GM23338 (cell line): ENCODE results near the gene HSD17B2. TPM values are rescaled to one million over a fixed set of nuclear protein-coding genes. Genes with fewer than 3 reads are reported as not detected.

Experiments used
- ATAC-seq: fragments of 200-7000 bp; cut with Tn5 transposase; 3 replicates; pipeline ENCODE4 v1.9.1; 2020
- DNase-seq: peaks from one replicate; pipeline ENCODE4 v3.0.0-alpha.2; 2015; ENCODE audit warnings: low spot score
- H2AFZ ChIP-seq: fragments of 200-600 bp; sonication (generic); 2 replicates; pipeline ENCODE4 v1.8.0; 2016; ENCODE audit warnings: antibody characterized with exemption, mild to moderate bottlenecking, moderate library complexity
- H3F3A ChIP-seq: fragments of 200-600 bp; sonication (generic); replicated peaks from 2 replicates; pipeline ENCODE4 v1.8.0; 2017; ENCODE audit warnings: antibody characterized with exemption, mixed run types, low read depth
- H3K27ac ChIP-seq: fragments of 200-600 bp; sonication (generic); 2 replicates; pipeline ENCODE4 v1.6.1; 2016; ENCODE audit warnings: low read depth
- H3K27me3 ChIP-seq: fragments of 200-600 bp; sonication (generic); 2 replicates; pipeline ENCODE4 v1.8.0; 2016; ENCODE audit warnings: mild to moderate bottlenecking, mixed run types, moderate library complexity; ENCODE audit not compliant: insufficient read depth
- H3K36me3 ChIP-seq: fragments of 200-600 bp; sonication (generic); 2 replicates; pipeline ENCODE4 v1.8.0; 2016; ENCODE audit warnings: mild to moderate bottlenecking; ENCODE audit not compliant: insufficient read depth
- H3K4me1 ChIP-seq: fragments of 200-600 bp; sonication (generic); 2 replicates; pipeline ENCODE4 v1.8.0; 2016; ENCODE audit warnings: mild to moderate bottlenecking, moderate library complexity; ENCODE audit not compliant: insufficient read depth
- H3K4me2 ChIP-seq: fragments of 200-600 bp; sonication (generic); 2 replicates; pipeline ENCODE4 v1.7.1; 2017; ENCODE audit warnings: mixed run types
- H3K4me3 ChIP-seq: fragments of 200-600 bp; sonication (generic); 2 replicates; pipeline ENCODE4 v1.6.1; 2016; ENCODE audit warnings: mixed run types
- H3K79me2 ChIP-seq: fragments of 200-600 bp; sonication (generic); replicated peaks from 2 replicates; pipeline ENCODE4 v1.8.0; 2017; ENCODE audit warnings: mild to moderate bottlenecking; ENCODE audit not compliant: insufficient read depth
- H3K9me2 ChIP-seq: fragments of 200-600 bp; sonication (generic); 2 replicates; pipeline ENCODE4 v1.8.0; 2017; ENCODE audit not compliant: insufficient read depth
- H4K20me1 ChIP-seq: fragments of 200-600 bp; sonication (generic); replicated peaks from 2 replicates; pipeline ENCODE4 v1.8.0; 2017; ENCODE audit warnings: mild to moderate bottlenecking; ENCODE audit not compliant: insufficient read depth
- H3K27ac Mint-ChIP-seq: 2 replicates; pipeline ENCODE4 v1.8.0; 2020; ENCODE audit warnings: inconsistent platforms, mild to moderate bottlenecking, moderate library complexity, mixed read lengths
- H3K27me3 Mint-ChIP-seq: 3 replicates; pipeline ENCODE4 v1.8.0; 2022; ENCODE audit warnings: low read depth, mild to moderate bottlenecking, moderate library complexity, mixed read lengths, inconsistent platforms; ENCODE audit not compliant: insufficient read depth, poor library complexity
- H3K36me3 Mint-ChIP-seq: 3 replicates; pipeline ENCODE4 v1.8.0; 2021; ENCODE audit warnings: low read depth, mild to moderate bottlenecking, inconsistent platforms, moderate library complexity, mixed read lengths
- H3K4me1 Mint-ChIP-seq: 3 replicates; pipeline ENCODE4 v1.8.0; 2020; ENCODE audit warnings: mild to moderate bottlenecking, inconsistent platforms, mixed read lengths
- H3K4me3 Mint-ChIP-seq: 3 replicates; pipeline ENCODE4 v1.8.0; 2021; ENCODE audit warnings: moderate library complexity, mild to moderate bottlenecking, inconsistent platforms, mixed read lengths
- H3K9me3 Mint-ChIP-seq: 3 replicates; pipeline ENCODE4 v1.8.0; 2020; ENCODE audit warnings: moderate library complexity, mild to moderate bottlenecking, inconsistent platforms, mixed read lengths
- CREB1 ChIP-seq: fragments of 250-450 bp; sonication (Bioruptor Pico); IDR thresholded peaks from 2 replicates; pipeline ENCODE4 v1.5.0; 2020; ENCODE audit warnings: low read depth, mild to moderate bottlenecking, moderate library complexity
- EZH2 ChIP-seq: fragments of 200-600 bp; sonication (generic); IDR thresholded peaks from one replicate; pipeline ENCODE4 v1.8.0; 2017; ENCODE audit warnings: antibody characterized with exemption, mild to moderate bottlenecking, low read depth; ENCODE audit not compliant: unreplicated experiment
- JUNB ChIP-seq: IDR thresholded peaks from one replicate; pipeline ENCODE4 v1.6.1; 2016; ENCODE audit warnings: antibody characterized with exemption; ENCODE audit not compliant: unreplicated experiment
- NANOG ChIP-seq: IDR thresholded peaks from 2 replicates; pipeline ENCODE4 v1.6.1; 2016; ENCODE audit warnings: antibody characterized with exemption, borderline replicate concordance
- polyA plus RNA-seq: library from polyadenylated mRNA; unstranded; fragments of >200 nt; fragmentation: Nextera tagmentation; extraction: Ambion mirVana; gene quantifications from 2 replicates; pipeline ENCODE4 v1.2.1, GENCODE V29; 2016
- total RNA-seq: library from RNA; depleted of rRNA; stranded (reverse); fragments of >200 nt; shearing (Covaris generic); gene quantifications from 2 replicates; pipeline ENCODE4 v1.2.3, GENCODE V29; 2014
- TF ChIP-seq, protein P1 (sequence below), 2 experiments: fragments of 200-600 bp in 1 of 2; sonication (generic) in 1 of 2; conservative IDR thresholded peaks; 2 replicates each; pipeline versions ENCODE4 v1.5.1 to v1.6.1; 2016 to 2017; ENCODE audit warnings: antibody characterized with exemption in 2 of 2, low read depth in 2 of 2, mild to moderate bottlenecking in 2 of 2, moderate library complexity in 1 of 2
- TF ChIP-seq, protein P2 (sequence below): IDR thresholded peaks from one replicate; pipeline ENCODE4 v1.6.1; 2018; ENCODE audit warnings: antibody characterized with exemption; ENCODE audit not compliant: unreplicated experiment

HSD17B2 gene
- total and polyA plus RNA-seq, 2 experiments from 2014 or later = 0.29 TPM; not detected in 1

DNA sequence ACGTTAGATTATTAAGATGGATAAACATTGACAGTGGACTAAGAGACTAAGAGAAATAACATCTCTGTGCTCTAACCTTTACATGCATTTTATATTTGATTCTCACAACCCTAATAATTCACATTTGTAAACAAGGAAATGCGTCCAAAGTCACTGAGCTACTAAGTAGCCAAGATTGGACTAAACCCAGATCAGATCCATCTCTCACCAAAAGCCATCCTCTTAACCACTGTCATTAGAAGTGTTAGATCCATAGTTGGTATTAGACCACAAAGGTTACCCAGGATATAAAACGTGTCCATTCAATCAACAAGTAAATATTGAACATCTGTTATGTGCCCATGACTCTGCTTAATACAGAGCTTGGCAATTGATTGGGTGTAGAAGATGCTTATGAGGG, 5.2 kb downstream of the HSD17B2 start:
- peaks cover 2% of the 10 kb centered on the region; the same call in 1 of the 3 replicates for H3K4me1 Mint-ChIP-seq
- H3K27ac Mint-ChIP-seq = no peak overlapping the region
- Histone ChIP-seq H3K4me3 (no peak overlapping the region), H3F3A (no peaks in the 10 kb centered on the region), H3K27ac (no peak overlapping the region), H3K4me1 (no peaks in the 10 kb centered on the region), H4K20me1 (no peaks in the 10 kb centered on the region), H3K27me3 (no peaks in the 10 kb centered on the region), H3K79me2 (no peaks in the 10 kb centered on the region), H3K9me2 (peaks cover 11% of the 10 kb centered on the region; the same call in 1 of the 2 replicates), H3K4me2 (no peak overlapping the region), H3K36me3 (no peaks in the 10 kb centered on the region), H2AFZ (no peak overlapping the region)
- DNase-seq (no peak), ATAC-seq (no peak)
- H3K9me3 Mint-ChIP-seq = no peaks in the 10 kb centered on the region
- no peaks in the 10 kb centered on the region for H3K36me3 Mint-ChIP-seq
- peaks cover 2% of the 10 kb centered on the region for H3K27me3 Mint-ChIP-seq
- no peak overlapping the region for H3K4me3 Mint-ChIP-seq
- TF ChIP-seq, protein P1, sequence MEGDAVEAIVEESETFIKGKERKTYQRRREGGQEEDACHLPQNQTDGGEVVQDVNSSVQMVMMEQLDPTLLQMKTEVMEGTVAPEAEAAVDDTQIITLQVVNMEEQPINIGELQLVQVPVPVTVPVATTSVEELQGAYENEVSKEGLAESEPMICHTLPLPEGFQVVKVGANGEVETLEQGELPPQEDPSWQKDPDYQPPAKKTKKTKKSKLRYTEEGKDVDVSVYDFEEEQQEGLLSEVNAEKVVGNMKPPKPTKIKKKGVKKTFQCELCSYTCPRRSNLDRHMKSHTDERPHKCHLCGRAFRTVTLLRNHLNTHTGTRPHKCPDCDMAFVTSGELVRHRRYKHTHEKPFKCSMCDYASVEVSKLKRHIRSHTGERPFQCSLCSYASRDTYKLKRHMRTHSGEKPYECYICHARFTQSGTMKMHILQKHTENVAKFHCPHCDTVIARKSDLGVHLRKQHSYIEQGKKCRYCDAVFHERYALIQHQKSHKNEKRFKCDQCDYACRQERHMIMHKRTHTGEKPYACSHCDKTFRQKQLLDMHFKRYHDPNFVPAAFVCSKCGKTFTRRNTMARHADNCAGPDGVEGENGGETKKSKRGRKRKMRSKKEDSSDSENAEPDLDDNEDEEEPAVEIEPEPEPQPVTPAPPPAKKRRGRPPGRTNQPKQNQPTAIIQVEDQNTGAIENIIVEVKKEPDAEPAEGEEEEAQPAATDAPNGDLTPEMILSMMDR (conservative IDR thresholded peaks at IDR 0.05; ENCODE audit: low read depth in 2 of 2) = no peak

DNA sequence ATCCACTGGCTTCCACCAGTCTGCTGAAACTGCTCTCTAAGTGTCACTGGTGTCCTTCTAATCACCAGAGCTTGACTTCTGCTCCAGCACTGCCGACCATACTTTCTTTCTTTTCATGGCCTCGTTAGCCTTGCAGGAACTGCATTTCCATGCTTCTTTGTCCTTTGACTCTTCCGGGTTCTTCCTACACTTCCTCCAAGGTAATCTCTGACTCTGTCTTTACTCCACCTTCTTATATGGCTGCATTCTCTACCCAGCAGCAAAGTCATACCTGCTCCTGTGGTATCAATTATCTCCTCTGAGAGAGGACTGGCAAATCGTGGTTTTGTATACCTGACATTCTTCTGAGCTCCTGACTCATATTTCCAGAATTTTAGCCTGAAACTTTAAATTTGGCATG, 6.5 kb downstream of the HSD17B2 start:
- Histone ChIP-seq H3K79me2 (no peaks in the 10 kb centered on the region), H4K20me1 (no peaks in the 10 kb centered on the region), H3K36me3 (no peaks in the 10 kb centered on the region), H3K27me3 (no peaks in the 10 kb centered on the region), H3K27ac (no peak overlapping the region), H2AFZ (no peak overlapping the region), H3F3A (no peaks in the 10 kb centered on the region), H3K4me2 (no peak overlapping the region), H3K4me1 (no peaks in the 10 kb centered on the region), H3K4me3 (no peak overlapping the region), H3K9me2 (peaks cover 11% of the 10 kb centered on the region; the same call in 1 of the 2 replicates)
- Mint-ChIP-seq H3K27me3 (peaks cover 2% of the 10 kb centered on the region), H3K36me3 (no peaks in the 10 kb centered on the region), H3K9me3 (no peaks in the 10 kb centered on the region), H3K4me1 (peaks cover 2% of the 10 kb centered on the region; the same call in 1 of the 3 replicates), H3K4me3 (no peak overlapping the region), H3K27ac (no peak overlapping the region)
- ATAC-seq = no peak
- no peak for TF ChIP-seq NANOG
- no peak for DNase-seq

DNA sequence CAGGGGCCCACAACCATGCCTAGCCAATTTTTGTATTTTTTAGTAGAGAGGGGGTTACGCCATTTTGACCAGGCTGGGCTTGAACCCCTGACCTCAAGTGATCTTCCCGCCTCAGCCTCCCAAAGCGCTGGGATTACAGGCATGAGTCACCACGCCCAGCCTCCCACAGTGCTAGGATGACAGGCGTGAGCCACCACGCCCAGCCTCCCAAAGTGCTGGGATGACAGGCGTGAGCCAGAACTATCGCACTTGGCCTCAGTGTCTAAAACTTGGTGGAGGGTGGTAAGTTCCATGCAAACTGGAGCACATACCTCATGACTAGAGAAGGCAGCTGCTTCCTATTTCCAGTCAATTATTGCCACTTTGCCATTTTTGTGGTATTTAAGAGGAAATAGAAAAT, 7.1 kb downstream of the HSD17B2 start:
- DNase-seq (no peak), ATAC-seq (no peak)
- H3K9me3 Mint-ChIP-seq = no peaks in the 10 kb centered on the region
- no peak overlapping the region for H3K27ac ChIP-seq
- peaks cover 2% of the 10 kb centered on the region; the same call in 1 of the 3 replicates for H3K4me1 Mint-ChIP-seq
- no peak overlapping the region for H3K4me3 ChIP-seq
- no peaks in the 10 kb centered on the region for H4K20me1 ChIP-seq
- no peaks in the 10 kb centered on the region for H3K36me3 Mint-ChIP-seq
- peaks cover 2% of the 10 kb centered on the region for H3K27me3 Mint-ChIP-seq
- H3K36me3 ChIP-seq = no peaks in the 10 kb centered on the region
- H3K4me3 Mint-ChIP-seq = no peak overlapping the region
- no peak overlapping the region for H3K4me2 ChIP-seq
- H3K4me1 ChIP-seq = no peaks in the 10 kb centered on the region
- H3K27ac Mint-ChIP-seq = no peak overlapping the region
- H2AFZ ChIP-seq = no peak overlapping the region
- H3K27me3 ChIP-seq = no peaks in the 10 kb centered on the region
- no peaks in the 10 kb centered on the region for H3K79me2 ChIP-seq
- no peaks in the 10 kb centered on the region for H3F3A ChIP-seq
- peaks cover 11% of the 10 kb centered on the region; the same call in 1 of the 2 replicates for H3K9me2 ChIP-seq
- TF ChIP-seq NANOG (no peak), CREB1 (CRISPR knock-in tag) (no peak), JUNB (no peak), EZH2 (no peak)
- TF ChIP-seq, protein P2, sequence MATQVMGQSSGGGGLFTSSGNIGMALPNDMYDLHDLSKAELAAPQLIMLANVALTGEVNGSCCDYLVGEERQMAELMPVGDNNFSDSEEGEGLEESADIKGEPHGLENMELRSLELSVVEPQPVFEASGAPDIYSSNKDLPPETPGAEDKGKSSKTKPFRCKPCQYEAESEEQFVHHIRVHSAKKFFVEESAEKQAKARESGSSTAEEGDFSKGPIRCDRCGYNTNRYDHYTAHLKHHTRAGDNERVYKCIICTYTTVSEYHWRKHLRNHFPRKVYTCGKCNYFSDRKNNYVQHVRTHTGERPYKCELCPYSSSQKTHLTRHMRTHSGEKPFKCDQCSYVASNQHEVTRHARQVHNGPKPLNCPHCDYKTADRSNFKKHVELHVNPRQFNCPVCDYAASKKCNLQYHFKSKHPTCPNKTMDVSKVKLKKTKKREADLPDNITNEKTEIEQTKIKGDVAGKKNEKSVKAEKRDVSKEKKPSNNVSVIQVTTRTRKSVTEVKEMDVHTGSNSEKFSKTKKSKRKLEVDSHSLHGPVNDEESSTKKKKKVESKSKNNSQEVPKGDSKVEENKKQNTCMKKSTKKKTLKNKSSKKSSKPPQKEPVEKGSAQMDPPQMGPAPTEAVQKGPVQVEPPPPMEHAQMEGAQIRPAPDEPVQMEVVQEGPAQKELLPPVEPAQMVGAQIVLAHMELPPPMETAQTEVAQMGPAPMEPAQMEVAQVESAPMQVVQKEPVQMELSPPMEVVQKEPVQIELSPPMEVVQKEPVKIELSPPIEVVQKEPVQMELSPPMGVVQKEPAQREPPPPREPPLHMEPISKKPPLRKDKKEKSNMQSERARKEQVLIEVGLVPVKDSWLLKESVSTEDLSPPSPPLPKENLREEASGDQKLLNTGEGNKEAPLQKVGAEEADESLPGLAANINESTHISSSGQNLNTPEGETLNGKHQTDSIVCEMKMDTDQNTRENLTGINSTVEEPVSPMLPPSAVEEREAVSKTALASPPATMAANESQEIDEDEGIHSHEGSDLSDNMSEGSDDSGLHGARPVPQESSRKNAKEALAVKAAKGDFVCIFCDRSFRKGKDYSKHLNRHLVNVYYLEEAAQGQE = no peak
